ENCODE measurements around the gene RHOXF2.

RHOXF2 gene

GRCh38 chrX:120205816-120206753 lies 47.7 kb downstream of the RHOXF2 start:
- no peak for DNase-seq

GRCh38 chrX:120207009-120207605 lies 48.7 kb downstream of the RHOXF2 start:
- no peak for DNase-seq

GRCh38 chrX:120213438-120214265 lies 55.2 kb downstream of the RHOXF2 start:
- peak; percentile 28 for DNase-seq

All from NCI-H2029 treated with DMSO at 0.1 percent for 48 hours (cell line).